HG02852 (cell line): ENCODE measurements around the gene ASB8.
"Not testable (repeated sequence)": the region's sequence is repeated elsewhere in the genome, so short reads cannot be mapped to it uniquely, and the experiment has no call there.

Experiments used
- ATAC-seq: cut with Tn5 transposase; IDR thresholded peaks from one replicate; pipeline ENCODE4 v1.9.1; 2021; ENCODE audit warnings: mild to moderate bottlenecking, moderate library complexity; ENCODE audit not compliant: unreplicated experiment

Gene ASB8

DNA sequence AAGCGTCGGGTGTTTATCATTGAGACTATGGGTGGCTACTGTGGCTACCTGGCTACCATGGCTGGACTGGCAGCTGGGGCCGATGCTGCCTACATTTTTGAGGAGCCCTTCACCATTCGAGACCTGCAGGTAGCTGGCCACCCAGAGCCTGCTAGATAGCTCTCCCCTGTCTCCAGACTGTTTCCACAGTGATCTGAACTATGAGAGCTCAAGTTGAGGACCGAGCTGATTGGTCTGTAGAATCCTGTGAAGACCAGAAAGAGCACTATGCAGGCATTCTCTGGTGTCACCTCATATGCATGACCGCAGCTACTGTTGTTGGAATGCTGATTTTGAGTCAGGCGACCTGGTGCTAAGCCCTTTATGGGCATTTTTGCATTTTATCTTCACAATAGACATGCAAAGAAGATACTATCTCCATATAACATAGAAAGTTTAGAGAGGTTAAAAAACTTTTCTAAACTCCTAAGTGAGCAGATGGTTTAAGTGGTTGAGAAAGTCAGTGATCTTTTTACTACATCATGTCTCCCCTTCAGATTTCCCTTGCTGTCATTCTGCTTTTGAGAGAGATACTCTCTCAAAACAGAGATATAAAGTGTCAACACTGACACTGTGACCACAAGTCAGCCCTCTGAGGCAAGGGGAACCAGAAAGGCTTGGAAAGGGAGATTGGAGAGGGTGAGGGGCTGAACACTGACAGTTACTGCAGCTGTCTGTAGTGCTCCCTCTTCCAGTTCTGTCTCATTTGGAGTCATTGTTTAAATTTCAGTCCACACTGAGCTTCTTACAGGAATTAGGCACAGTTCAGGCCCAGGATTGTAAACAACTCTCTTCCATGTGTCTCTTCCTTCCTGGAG lies 14.3 kb downstream of the ASB8 start:
- no peak for ATAC-seq

DNA sequence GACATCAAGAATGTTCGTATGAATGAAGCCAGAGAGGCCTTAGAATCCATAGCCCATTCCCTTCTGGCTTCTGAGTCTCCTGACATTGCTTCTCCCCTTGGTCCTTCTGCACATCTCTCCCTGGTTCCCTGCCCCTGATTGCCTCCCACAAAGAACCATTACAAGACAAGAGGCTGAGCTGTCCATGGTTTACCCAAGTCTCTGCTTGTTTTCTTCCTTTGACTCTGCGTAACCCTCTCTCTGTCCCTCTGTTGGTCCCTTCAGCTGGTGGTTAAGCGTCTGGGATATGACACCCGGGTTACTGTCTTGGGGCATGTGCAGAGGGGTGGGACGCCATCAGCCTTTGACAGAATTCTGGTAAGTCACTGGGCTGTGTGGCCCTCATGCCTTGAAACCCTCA lies 22.3 kb downstream of the ASB8 start:
- ATAC-seq, result no peak

DNA sequence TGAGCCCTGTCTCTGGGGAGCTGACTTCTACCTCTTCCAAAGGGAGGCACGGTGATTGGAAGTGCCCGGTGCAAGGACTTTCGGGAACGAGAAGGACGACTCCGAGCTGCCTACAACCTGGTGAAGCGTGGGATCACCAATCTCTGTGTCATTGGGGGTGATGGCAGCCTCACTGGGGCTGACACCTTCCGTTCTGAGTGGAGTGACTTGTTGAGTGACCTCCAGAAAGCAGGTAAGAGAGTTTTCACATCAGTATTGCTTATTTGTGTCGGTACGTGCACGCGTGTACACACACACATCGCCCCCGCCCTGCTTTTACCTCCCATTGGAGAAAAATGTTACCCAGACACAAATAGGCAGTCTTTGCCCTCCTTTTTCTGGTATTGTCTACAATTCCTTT lies 24.5 kb downstream of the ASB8 start:
- no peak for ATAC-seq

DNA sequence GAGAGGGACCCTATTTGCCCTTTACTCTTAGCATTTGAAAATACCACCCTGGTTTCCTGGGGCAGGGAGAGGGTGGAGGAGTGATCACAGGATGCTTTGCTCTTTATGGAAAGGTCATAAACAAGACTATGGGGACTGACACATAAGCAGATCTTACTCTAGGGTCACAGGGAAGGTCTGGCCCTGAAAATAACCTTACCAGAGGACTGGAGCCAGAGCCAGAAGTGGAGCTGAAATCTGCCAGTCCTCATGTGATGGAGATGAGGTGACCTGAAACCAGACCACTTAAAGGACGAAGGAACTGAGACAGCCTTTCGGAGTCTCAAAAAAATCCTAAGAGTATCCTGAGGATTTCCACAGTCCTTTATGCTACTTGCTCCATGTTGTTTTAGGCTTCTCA lies 25.8 kb downstream of the ASB8 start:
- ATAC-seq, result no peak

DNA sequence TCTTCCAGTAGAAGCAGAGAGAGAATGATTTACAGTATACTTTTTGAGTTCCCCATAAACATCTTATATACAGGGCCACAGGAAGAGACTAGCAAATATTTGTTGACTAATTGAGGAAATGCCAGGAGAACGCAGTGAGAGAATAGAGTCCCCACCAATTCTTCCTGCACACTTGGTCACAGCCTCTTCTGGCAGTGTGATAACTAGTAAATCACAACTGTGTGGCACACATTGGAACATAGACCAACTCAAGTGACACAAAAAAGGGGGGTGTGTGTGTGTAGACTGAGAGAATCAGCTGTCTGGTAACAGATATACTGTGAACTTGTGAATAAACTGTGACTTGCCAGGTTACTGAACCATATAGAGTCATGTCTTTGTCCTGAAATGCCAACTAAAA lies 27.9 kb downstream of the ASB8 start:
- ATAC-seq, result no peak

DNA sequence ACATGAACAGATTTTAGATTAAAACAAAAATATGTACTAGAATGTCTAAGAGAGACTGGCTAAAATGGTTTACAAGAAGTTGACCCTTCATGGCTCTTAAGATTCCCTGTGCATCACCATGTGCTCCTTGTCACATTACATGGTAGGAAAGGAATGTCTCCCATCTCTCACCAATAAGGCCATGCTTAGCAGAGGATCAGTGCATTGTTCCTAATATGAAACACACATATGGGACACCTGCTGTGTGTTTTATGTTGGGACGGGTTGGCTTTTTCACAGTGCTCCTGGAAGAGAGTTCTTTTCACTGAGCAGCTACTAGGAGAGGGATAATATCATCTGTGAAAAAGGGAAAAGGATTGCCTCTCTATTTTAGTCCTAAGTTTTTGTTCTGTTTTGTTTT lies 28.5 kb downstream of the ASB8 start:
- ATAC-seq, result no peak

DNA sequence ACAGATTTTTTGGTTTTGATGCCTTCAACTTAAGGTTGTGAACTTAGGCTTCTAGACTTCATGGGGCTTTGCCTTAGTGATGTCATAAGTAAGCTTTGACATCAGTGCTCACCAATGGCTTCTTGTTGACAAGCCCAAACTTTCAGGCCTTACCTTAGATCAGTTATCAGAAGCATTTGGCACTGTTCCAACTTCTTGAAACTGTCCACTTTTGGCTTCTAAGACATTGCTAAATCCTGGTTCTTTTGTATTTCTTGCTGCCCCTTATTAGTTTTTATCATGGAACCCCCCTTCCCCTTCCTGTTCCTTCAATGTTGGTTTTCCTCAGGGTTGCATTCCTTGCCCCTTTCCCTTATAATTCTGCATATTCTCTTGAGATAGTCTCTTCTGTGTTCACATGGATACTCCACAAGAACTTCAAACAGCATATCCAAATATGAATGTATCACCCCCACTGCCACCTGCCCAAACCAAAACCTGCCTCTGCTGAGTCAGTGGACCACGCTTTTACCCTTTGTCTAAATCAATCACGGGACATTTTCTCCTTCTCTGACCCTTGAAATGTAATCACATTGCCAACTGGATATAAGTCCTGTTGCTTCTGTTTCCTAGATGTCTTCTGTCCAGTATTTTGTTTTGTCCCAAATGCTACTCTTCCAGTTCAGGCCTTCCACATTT lies 30.2 kb downstream of the ASB8 start:
- no peak for ATAC-seq

DNA sequence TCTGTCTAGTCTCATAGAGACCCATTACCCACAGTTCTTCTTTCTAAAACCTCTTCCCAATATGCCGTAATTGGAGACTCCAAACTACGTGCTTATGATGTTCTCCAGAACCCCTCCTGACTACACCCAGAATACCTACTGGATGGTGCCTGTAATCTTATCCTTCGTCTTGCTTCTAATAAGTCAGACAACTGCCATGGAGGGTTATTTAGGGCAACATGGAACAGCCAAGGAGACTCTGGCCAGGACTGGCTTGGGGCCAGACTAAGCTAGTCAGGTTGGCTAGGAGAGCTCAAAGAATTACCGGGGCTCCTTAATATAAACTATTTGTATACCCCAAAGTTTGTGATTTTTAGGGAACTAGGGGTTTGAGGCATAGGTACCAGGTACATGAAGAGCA lies 31.3 kb downstream of the ASB8 start:
- no peak for ATAC-seq

DNA sequence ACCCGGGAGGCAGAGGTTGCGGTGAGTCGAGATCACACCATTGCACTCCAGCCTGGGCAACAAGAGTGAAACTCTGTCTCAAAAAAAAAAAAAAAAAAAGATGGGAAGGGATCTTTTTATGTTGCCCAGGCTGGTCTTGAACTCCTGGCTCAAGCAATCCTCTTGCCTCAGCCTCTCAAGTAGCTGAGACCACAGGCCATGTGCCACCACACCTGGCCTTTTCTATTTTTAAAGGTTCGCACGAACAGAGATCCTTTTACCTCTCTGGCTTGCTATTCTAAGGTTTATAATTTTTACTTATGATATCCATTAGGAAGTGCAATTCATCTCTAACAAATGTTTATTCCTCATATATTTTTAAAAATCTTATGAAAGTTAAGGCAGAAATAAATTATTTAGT lies 31.8 kb downstream of the ASB8 start:
- ATAC-seq, result not testable (repeated sequence)

DNA sequence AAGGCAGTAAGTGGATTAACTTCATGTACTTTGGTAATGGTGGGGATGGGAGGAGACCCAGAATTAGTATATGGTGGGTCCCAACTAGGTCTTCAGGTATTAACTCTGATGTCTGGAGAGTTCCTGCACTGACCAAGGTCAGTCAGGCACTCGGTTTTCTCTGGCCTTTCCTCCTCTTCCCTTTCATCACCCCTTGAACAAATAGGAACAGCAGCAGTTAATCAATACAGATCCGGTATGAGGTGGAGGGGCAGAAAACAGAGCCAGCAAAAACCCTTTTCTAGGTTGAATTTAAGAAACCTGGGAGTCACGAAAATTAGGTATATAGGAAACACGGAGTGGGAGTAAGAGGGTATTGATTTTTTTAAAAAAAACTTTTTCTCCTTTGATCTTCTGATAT lies 34.1 kb downstream of the ASB8 start:
- no peak for ATAC-seq

DNA sequence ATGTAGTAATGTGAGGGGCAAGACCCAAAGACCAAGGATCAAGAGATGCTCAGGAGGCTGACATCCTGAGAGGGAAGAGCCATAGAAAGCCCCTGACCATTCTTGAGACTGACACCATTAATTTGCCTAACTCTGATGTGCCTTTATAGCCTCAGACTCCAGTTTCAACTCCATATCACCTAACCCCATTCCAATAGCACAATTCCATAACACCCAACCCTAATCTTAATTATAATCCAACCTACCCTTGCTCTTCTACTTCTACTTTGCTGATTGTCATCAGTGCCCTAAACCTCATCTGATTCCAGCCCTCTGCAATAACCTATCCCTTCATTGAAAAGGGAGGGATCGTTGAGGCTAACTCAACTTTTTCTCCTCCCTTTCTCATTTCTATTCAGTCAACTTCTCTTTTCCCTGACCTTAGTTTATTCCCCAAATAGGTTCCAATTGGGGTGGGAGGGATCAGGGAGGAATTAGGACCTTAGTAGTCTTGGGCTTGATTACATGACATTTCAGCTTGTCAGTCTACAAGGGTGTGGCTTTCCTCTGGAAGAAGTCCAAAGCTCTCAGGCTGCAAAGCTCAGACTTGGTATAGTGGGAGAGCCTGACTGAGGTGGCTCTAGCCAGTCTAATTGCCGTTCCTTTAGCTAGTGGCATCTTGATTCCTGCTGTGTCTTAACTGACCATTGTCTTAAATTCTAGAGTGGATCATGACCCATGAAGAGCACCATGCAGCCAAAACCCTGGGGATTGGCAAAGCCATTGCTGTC lies 35.1 kb downstream of the ASB8 start:
- ATAC-seq, result no peak

DNA sequence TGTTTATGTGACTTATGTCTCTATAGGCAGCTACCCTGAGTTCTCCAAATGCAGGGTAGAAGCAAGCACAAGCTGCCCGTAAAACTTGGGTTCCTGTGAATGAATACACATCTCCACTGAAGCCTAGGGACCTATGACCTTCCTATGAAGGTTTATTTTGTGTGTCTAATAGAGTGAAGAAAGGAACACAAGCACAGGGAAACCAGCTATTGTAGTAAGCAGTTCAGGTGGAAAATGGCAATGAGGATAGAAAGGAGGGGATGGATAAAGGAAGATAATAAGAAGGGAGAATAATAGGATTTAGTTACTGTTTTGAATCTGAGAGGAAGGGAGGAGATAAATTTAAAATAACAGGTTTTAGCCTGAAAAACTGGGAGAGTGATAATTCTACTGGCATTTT lies 35.8 kb downstream of the ASB8 start:
- ATAC-seq, result no peak

DNA sequence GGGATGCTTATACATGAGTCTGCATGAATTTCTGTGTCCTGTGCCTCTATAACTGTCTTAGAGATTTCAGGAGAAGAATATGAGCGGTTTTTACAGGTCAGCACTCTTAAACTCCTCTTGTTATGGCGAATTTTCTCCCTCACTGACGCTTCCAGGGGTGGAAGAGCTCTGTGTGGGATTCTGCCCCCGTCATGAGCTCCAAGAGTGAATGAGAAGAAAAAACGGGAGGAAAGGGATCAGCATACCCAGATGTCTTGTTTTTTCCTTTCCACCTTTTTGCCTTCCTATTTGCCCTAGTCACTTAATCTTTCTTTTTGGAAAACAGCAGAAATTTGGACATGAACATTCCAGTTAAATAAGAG lies 37.5 kb downstream of the ASB8 start:
- no peak for ATAC-seq

DNA sequence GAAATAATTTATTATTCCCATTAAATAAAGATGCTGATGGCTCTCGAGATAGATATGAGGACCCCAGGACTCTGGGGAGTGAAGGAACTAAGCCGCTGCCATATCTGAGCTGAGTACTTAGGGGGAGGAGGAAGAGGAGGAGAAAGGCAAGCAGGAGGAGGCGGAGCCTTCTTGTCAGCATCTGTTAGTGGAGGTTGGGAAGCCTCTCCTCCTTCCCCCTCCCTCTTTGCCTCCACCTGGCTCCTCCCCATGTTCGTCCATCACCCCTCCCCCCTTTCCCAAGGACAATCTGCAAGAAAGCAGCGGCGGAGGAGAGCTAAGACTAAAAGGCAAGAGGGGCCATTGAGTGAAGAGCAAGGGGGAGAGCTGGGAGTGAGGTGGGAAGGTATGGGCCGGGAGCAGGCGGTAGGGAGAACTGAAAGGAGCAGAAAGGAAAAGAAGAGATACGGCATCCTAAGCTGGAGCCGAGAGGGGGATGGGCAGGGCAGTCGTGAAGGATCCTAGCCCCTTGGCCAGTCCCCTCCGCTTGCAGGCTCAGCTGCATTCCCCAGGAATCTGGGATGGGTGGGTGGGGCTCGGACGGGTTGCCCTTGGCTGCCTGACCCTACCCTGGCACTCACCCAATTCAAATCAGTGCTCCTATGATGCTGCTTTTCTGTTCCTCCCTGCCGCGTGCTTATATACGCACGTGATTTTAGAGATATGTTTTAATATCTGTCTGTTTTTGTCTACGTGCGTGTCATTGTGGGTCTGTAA lies 38.1 kb downstream of the ASB8 start, which contains the start of gene PFKM:
TSS of gene PFKM (plus strand) at position 287 of the 756 bp plus-strand sequence. CDS start 3,411 bp downstream, outside the sequence.
- peak; percentile 99 for ATAC-seq

DNA sequence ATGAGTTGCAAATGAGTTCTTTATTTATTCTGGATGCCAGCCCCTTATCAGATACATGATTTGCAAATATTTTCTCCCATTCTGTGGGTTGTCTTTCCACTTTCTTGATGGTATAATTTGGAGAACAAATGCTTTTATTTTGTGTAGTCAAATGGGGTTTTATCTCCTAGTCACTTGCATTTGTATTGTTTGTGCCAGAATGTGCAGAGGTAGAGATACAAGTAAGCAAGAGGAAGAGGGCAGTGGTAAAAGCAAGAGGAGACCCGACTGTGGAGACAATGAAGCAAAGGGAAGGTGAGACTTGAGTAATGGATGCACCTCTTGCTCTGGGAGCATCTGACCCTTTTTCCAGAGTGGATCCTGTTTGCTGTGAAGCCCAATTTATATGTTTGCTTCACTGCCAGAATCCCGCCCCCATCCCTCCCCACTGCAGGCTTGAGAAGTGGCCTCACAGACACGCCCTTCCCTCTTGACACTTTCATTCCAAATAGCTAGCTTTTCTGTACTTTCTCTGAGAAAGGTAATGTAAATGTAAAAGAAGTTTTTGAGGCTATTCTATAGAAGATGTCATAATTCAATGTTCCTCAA lies 38.9 kb downstream of the ASB8 start:
- ATAC-seq, result no peak

DNA sequence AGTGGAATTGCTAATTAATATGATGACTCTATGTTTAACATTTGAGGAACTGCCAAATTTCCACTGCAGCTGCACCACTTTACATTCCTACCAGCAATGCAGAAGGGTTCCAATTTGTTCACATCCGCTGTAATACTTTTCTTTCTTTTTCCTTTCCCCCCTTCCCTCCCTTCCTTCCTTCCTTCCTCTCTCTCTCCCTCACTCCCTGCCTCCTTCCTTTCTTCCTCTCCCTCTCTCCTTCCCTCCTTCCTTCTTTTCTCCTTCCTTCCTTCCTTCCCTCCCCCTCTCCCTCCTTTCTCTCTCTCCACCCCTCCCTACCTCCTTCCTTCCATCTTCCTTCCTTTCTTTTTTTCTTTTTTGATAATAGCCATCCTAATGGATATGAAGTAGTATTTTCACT lies 41.4 kb downstream of the ASB8 start:
- no peak for ATAC-seq

DNA sequence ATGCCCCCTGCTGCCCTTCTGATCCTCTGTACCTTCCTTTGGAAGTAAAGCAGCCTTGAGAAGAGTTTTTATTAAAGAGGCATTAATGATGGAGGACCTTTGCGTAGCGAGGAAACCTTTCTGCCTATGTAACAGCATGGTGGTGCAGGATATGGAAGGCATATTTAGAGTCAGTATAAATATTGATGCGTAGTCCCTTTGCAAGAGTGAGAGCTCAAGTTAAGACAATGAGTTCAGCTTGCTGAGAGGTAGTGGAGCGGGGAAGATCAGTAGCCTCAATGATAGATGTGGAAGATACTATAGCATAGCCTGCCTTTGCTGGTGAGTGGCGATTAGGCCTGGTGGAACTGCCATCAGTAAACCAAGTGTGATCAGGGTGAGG lies 46.0 kb downstream of the ASB8 start:
- not testable (repeated sequence) for ATAC-seq

DNA sequence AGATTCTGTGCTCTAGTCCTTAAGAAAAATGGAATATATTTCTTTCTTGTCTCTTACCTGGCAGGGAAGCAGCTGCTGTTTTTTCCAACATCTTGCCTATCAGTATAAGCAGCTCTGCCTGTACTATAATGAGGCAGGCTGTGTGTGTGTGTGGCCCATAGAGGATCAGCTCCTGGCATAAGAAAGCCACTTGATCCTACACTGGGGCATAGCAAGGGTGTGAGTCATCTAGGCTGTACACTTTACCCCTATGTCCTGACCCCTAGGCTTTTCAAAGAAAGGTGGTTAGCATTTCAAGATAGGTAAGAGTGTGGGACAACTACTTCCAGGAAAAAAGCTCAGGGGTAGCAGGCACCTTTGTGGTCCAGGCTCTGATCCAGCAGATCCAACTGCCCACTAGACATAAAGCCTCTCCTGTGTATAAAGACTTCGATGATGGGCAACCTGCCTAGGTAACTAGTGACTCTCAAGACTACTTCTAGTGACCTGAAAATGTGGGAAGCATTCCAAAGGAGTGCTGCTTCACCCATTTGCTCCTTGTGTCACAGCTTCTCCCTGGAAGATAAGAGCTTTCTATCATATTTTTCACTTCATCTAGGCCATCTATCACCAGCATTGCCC lies 46.5 kb downstream of the ASB8 start:
- no peak for ATAC-seq

DNA sequence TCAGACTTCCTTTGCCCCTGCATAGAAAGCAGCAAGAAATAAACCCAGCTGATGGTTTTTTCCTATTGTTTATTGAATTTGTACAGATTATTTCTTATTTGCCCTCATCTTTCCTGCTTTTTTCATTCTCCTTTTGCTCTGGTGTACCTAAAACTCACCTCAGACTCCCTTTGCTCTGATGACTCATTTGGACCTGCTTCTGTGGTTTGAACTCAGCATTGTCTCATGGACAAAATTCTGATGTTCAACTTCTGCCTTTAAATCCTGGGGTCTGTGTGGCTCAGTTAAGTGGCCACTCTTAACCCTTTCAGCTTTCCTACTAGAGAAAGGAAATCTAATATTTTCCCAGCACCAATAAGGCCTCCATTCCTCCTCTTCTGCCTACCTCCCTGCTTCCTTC lies 47.9 kb downstream of the ASB8 start:
- ATAC-seq, result no peak
